Kasumi-1 (cell line): ENCODE results near the gene ZKSCAN5.
"Not testable (repeated sequence)": the region's sequence is repeated elsewhere in the genome, so short reads cannot be mapped to it uniquely, and the experiment has no call there.

Experiments used
- DNase-seq, 2 experiments: peaks; one replicate each; lab custom pipeline; 2025; lab: John Stamatoyannopoulos, UW

The ZKSCAN5 gene

GRCh38 chr7:99551767-99552463 is 47.5 kb downstream of the ZKSCAN5 start, which contains the start of gene FAM200A:
FAM200A (minus strand) TSS chr7:99552114; CDS start chr7:99548407, 3,707 bp downstream.
- peak; percentile 89 to 90 for DNase-seq

GRCh38 chr7:99553039-99553438 is 48.6 kb downstream of the ZKSCAN5 start:
- no peak for DNase-seq

- no peak for DNase-seq
Observed at GRCh38 chr7:99554939-99555338, 50.5 kb downstream of the ZKSCAN5 start.

DNA sequence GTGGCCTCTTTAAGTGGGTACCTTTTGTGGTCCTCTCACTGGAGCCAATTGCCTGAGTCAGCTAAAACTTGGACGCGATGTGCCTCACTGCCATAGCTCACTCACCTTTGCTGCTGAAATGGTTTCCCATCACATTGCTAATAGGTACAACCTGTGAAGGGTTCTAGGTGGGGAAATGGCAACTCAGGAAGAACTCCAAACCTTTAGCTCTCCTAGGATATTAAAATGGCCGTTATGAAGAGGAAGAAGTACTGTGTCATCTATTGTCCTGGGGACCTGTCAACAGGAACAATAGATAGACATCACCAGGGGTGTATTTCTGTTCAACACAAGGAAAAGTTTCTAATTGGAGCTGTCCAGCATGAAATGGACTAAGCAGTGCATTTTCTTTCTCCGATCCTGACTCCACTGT is 52.7 kb downstream of the ZKSCAN5 start:
- peak in 1 of 2 experiments; percentile 15 for DNase-seq

DNA sequence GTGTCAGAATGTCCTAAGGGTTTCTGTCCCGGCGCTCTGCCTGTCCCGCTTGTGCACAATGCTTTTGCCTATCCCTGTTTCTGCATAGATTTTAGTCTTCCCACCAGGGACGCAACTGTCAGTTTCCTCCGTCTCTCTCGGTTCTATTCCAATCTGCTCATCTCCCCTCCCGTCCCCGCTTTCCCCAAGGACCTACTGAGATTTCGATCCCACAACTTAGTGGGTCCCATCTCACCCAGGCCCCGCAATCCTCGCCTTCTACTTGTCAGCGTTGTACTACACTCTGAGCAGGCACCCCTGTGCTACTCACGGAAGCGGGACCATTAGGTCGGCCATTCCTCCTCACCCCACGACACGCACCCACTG is 53.5 kb downstream of the ZKSCAN5 start:
- no peak for DNase-seq

DNA sequence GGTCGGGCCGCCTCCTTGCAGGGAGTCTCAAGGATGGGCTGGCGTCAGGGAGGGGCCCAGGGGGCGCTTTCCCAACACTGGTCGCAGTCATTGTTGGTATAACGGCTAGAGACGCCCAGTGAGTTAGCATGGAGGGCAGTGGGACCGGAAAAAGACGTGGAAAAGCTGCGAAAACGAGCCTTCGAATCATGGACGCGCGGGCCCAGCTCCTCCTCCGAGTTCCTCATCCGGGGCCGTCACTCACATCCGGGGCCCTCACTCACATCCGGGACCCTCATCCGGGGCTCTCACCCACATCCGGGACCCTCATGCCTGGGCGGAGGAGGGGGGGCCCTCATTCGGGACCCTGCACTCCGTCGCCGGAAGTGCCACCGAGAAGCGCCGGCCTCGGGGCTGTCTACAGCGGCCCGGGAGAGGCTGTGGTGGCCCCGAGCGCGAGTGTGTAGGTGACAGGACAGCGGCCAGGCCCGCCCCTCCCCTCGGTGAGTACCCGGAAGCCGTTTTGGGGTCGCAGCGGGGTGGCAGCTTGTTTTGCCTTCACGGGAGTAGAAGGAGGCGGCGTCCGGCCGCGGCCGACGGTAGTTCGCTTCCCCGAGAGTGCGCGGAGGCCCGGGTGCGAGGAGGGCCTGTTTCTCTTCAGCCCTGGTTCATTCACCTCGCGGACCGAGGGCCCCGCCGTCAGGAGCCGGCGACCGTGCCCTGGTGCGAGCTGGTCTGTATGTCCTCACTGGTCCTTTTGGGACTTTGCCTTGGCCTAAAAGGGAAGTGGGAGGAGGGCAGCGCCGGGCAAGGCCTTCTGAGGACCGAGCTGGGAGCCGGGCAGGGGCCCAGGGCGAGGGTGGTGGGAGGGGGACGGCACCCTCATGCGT is 54.1 kb downstream of the ZKSCAN5 start, which contains the start of gene ZNF655:
Gene ZNF655 (plus strand): TSS at position 337 of the 869 bp plus-strand sequence. CDS start 1,918 bp downstream, outside the sequence.
- DNase-seq: peak; percentile 82 to 85

- peak in 1 of 2 experiments; percentile 17 for DNase-seq
Observed at GRCh38 chr7:99559175-99559915, 54.9 kb downstream of the ZKSCAN5 start.

- no peak for DNase-seq
Observed at GRCh38 chr7:99560834-99561736, 56.6 kb downstream of the ZKSCAN5 start.

GRCh38 chr7:99561737-99562051 is 57.2 kb downstream of the ZKSCAN5 start:
- DNase-seq: no peak

GRCh38 chr7:99562114-99562784 is 57.8 kb downstream of the ZKSCAN5 start:
- DNase-seq: no peak

GRCh38 chr7:99562832-99563231 is 58.4 kb downstream of the ZKSCAN5 start:
- DNase-seq: no peak

DNA sequence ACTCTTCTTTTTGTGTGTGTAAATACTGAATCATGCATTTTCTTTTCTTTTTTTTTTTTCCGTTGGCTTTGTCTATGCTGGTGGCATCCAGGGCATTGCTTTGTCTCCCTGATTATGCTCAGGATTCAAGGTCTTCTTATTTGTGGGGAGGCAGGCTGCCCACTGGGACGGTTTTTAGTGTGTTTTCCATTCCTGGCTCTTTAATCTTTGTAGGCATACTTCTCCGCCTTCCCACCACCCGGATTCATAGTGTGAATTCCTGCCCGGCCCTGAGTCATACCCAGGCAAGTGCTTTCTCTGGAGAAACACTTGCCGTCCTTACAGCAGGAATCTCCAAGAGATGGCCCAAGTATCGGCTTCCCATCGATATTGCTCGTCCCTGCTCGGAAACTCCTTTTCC is 59.2 kb downstream of the ZKSCAN5 start:
- DNase-seq: no peak

GRCh38 chr7:99568770-99569169 is 64.3 kb downstream of the ZKSCAN5 start:
- not testable (repeated sequence) for DNase-seq

- no peak for DNase-seq
Observed at GRCh38 chr7:99571768-99572167, 67.3 kb downstream of the ZKSCAN5 start.

GRCh38 chr7:99573257-99573656 is 68.8 kb downstream of the ZKSCAN5 start:
- no peak for DNase-seq

GRCh38 chr7:99576251-99576650 is 71.8 kb downstream of the ZKSCAN5 start:
- no peak for DNase-seq

GRCh38 chr7:99579281-99579955 is 75.0 kb downstream of the ZKSCAN5 start:
- DNase-seq: no peak

GRCh38 chr7:99579956-99580777 is 75.7 kb downstream of the ZKSCAN5 start:
- DNase-seq: no peak

DNA sequence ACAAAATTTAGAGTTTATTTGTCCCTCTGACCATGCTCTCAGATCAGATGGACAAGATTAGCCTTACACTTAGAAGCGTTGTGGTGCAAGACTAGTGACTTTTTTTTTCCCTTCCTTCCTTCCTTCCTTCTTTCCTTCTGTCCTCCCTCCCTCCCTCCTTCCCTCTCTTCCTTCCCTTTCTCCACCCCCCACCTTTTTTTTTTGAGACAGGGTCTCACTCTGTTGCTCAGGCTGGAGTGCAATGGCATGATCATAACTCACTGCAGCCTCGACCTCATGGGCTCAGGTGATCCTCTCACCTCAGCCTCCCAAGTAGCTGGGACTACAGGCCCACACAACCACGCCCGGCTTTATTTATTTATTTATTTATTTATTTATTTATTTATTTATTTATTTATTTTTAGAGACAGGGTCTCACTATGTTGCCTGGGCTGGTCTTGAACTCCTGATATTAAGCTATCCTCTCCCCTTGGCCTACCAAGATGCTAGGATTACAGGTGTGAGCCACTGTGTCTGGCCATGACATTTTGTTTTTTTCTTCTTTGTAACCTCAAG is 76.4 kb downstream of the ZKSCAN5 start:
- not testable (repeated sequence) for DNase-seq
